Activated CD4-positive, alpha-beta T cell treated with anti-CD3 and anti-CD28 coated beads for 36 hours (primary cell): ENCODE measurements around the gene ST6GALNAC3. TPM values are rescaled to one million over a fixed set of nuclear protein-coding genes. Genes with fewer than 3 reads are reported as not detected.

ENCODE experiments used
- ATAC-seq: fragments of 200-7000 bp; cut with Tn5 transposase; one replicate; pipeline ENCODE4 v1.10.0; 2021; ENCODE audit warnings: mild to moderate bottlenecking, moderate library complexity
- CTCF ChIA-PET: fragments of 350-600 bp; sonication (Branson Sonifier 250); formaldehyde crosslinking; loops from one replicate; lab custom pipeline; 2021; ENCODE audit warnings: antibody characterized with exemption; lab: Charles Lee
- POLR2A ChIA-PET: fragments of 350-600 bp; sonication (Branson Sonifier 250); formaldehyde crosslinking; loops from one replicate; lab custom pipeline; 2021; ENCODE audit warnings: antibody characterized with exemption, inconsistent platforms; lab: Charles Lee
- DNase-seq: peaks from one replicate; pipeline ENCODE4 v3.0.0-alpha.2; 2020
- H3K27ac Mint-ChIP-seq: one replicate; pipeline ENCODE4 v1.8.0; 2021; ENCODE audit warnings: mixed read lengths
- H3K27me3 Mint-ChIP-seq: one replicate; pipeline ENCODE4 v1.8.0; 2021; ENCODE audit warnings: mixed read lengths
- H3K36me3 Mint-ChIP-seq: one replicate; pipeline ENCODE4 v1.8.0; 2021; ENCODE audit warnings: low read depth, mixed read lengths
- H3K4me1 Mint-ChIP-seq: one replicate; pipeline ENCODE4 v1.8.0; 2021; ENCODE audit warnings: mixed read lengths
- H3K4me3 Mint-ChIP-seq: one replicate; pipeline ENCODE4 v1.8.0; 2021; ENCODE audit warnings: mild to moderate bottlenecking, moderate library complexity, mixed read lengths
- H3K9me3 Mint-ChIP-seq: one replicate; pipeline ENCODE4 v1.8.0; 2021; ENCODE audit warnings: low read depth, mixed read lengths
- intact Hi-C, 2 experiments: fragments of 100-400 bp; cut with DNase I in 1 of 2; cut with micrococcal nuclease in 1 of 2; formaldehyde crosslinking; loops; one replicate each; pipeline versions ENCODE4 v1.14.2 to v1.15.1; 2022 to 2024; cut with DNase I, micrococcal nuclease
- total RNA-seq, 2 experiments: library from RNA; stranded (reverse); gene quantifications; one replicate each; pipeline ENCODE4 v1.2.3, GENCODE V29; 2021

Gene ST6GALNAC3
- total RNA-seq, 2 experiments from 2014 or later: 0.73 to 1.1 TPM

DNA sequence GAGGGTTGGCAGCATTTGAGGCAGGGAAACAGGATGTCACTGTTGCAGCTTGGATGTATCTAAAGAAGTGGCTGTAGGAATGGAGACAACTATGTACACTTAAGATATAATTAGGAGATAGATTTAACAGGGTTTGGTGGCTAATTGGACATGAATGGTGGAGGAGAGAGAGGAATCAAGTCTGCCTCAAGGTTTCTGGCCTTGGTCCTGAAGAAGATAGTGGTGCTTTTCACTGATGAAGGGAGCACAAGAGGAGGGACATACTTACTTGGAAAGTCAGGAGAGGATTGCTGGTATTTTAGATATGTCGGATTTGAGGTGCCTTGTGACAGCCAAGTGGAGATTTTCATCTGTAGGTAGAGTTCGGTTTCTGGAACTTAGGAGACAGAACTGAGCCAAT lies 123.9 kb downstream of the ST6GALNAC3 start:
- Mint-ChIP-seq H3K9me3 (no peaks in the 10 kb centered on the region), H3K27ac (no peak overlapping the region), H3K4me3 (no peak overlapping the region), H3K4me1 (no peaks in the 10 kb centered on the region), H3K27me3 (no peaks in the 10 kb centered on the region), H3K36me3 (no peaks in the 10 kb centered on the region)
- DNase-seq: no peak
- POLR2A ChIA-PET: no interaction called here
- intact Hi-C loops: no loop called here
- CTCF ChIA-PET: no interaction called here
- no peak for ATAC-seq

GRCh38 chr1:76202670-76203069 lies 128.1 kb downstream of the ST6GALNAC3 start:
- DNase-seq (no peak), ATAC-seq (no peak)
- H3K4me3 Mint-ChIP-seq: no peak overlapping the region
- H3K27ac Mint-ChIP-seq: no peak overlapping the region
- intact Hi-C loops: no loop called here
- H3K4me1 Mint-ChIP-seq: no peaks in the 10 kb centered on the region
- no peaks in the 10 kb centered on the region for H3K9me3 Mint-ChIP-seq
- no peaks in the 10 kb centered on the region for H3K27me3 Mint-ChIP-seq
- ChIA-PET CTCF (no interaction called here), POLR2A (no interaction called here)
- H3K36me3 Mint-ChIP-seq: no peaks in the 10 kb centered on the region

DNA sequence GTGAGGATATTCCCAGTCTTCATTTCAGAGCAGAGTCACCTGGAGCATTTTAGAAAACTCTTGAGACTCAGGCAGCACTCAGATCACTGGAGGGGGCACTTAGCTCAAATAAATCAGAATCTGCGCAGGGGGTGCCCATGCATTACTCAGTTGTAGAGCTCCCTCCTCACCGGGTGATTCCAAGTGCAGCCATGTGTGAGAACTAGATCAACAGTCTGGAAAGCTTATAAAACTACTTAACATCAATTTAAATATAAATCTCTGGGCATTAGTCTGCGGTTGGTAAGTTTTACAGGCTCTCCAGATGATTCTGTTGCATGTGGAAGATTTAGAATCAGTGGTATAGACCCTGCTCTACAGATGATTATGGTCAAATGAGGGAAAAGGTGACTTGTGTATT lies 128.6 kb downstream of the ST6GALNAC3 start:
- CTCF ChIA-PET: no interaction called here
- Mint-ChIP-seq H3K9me3 (no peaks in the 10 kb centered on the region), H3K27ac (no peak overlapping the region), H3K27me3 (no peaks in the 10 kb centered on the region), H3K4me3 (no peak overlapping the region), H3K4me1 (no peaks in the 10 kb centered on the region), H3K36me3 (no peaks in the 10 kb centered on the region)
- POLR2A ChIA-PET: no interaction called here
- intact Hi-C loops: no loop called here
- no peak for ATAC-seq
- no peak for DNase-seq

GRCh38 chr1:76209238-76209637 lies 134.7 kb downstream of the ST6GALNAC3 start:
- Mint-ChIP-seq H3K36me3 (no peaks in the 10 kb centered on the region), H3K9me3 (no peaks in the 10 kb centered on the region), H3K27ac (no peak overlapping the region), H3K4me1 (no peaks in the 10 kb centered on the region), H3K27me3 (no peaks in the 10 kb centered on the region), H3K4me3 (no peak overlapping the region)
- POLR2A ChIA-PET: interaction anchor here (0.7 kb wide), 1 partner anchor 714 kb away, joined by 3 read pairs; no protein-coding TSS in a partner anchor
- ATAC-seq (no peak), DNase-seq (no peak)
- CTCF ChIA-PET: interaction anchor here (2.2 kb wide), 1 partner anchor 9 kb away, joined by 8 read pairs; no protein-coding TSS in a partner anchor
- intact Hi-C loops: no loop called here

- Mint-ChIP-seq H3K27ac (no peak overlapping the region), H3K27me3 (no peaks in the 10 kb centered on the region), H3K36me3 (no peaks in the 10 kb centered on the region), H3K4me1 (no peaks in the 10 kb centered on the region), H3K4me3 (no peak overlapping the region), H3K9me3 (no peaks in the 10 kb centered on the region)
- intact Hi-C loops: no loop called here
- DNase-seq: no peak
- POLR2A ChIA-PET: interaction anchor here (0.7 kb wide), 1 partner anchor 714 kb away, joined by 3 read pairs; no protein-coding TSS in a partner anchor
- ATAC-seq: no peak
- CTCF ChIA-PET: interaction anchor here (2.2 kb wide), 1 partner anchor 9 kb away, joined by 8 read pairs; no protein-coding TSS in a partner anchor
Observed at GRCh38 chr1:76209648-76210047, 135.1 kb downstream of the ST6GALNAC3 start.

- no peak for ATAC-seq
- ChIA-PET POLR2A (interaction anchor here (0.7 kb wide), 1 partner anchor 713 kb away, joined by 3 read pairs; no protein-coding TSS in a partner anchor), CTCF (interaction anchor here (2.2 kb wide), 1 partner anchor 8 kb away, joined by 8 read pairs; no protein-coding TSS in a partner anchor)
- intact Hi-C loops: no loop called here
- Mint-ChIP-seq H3K27ac (no peak overlapping the region), H3K4me1 (no peaks in the 10 kb centered on the region), H3K36me3 (no peaks in the 10 kb centered on the region), H3K9me3 (no peaks in the 10 kb centered on the region), H3K27me3 (no peaks in the 10 kb centered on the region), H3K4me3 (no peak overlapping the region)
- no peak for DNase-seq
Observed at GRCh38 chr1:76210160-76210559, 135.6 kb downstream of the ST6GALNAC3 start.

DNA sequence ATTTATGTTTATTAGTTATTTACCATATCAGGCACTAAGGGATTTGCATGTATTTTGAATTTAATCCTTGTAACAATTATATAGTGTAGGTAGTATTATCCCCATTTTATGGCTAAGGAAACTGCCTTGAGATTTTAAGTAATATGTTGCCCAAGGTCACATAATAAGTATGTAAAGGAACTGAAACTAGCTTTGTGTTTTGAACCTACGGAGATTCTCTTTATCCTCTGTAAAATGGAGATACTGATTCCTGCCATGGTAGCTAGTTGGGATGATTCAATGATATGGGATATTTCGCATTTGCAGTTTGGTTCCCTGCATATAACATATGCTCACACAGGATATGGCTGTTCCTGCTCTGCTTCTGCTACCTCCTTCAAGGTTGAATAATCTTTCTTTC lies 144.3 kb downstream of the ST6GALNAC3 start:
- Mint-ChIP-seq H3K4me1 (peaks cover 8% of the 10 kb centered on the region), H3K27ac (no peak overlapping the region), H3K27me3 (no peaks in the 10 kb centered on the region), H3K9me3 (no peaks in the 10 kb centered on the region), H3K4me3 (no peak overlapping the region), H3K36me3 (no peaks in the 10 kb centered on the region)
- intact Hi-C loops: no loop called here
- no peak for DNase-seq
- no peak for ATAC-seq
- ChIA-PET CTCF (interaction anchor here (0.7 to 1.9 kb wide), 3 partner anchors 9 to 64 kb away, joined by 3 to 8 read pairs (median 3); no protein-coding TSS in a partner anchor), POLR2A (no interaction called here)

DNA sequence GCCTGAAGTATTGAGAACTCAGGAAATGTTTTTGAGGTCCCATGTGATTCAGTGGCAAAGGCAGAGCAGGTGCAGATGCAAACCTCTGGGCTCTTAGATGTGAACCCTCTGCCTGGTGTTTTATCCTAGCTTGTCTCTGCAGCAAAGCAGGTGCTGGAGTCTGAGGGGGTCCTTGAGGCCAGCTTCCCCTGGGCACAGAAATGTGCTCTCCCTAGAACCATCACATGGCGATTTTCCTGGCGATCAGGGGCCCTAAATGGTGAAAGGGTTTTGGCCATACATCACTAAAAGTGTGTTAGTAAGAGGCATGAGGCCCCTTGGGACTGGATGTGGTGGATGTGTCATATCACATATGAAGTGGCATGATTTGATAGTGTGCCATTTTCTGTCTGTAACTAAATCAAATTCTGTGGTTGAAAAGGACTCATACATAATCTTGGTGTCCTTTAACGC lies 144.8 kb downstream of the ST6GALNAC3 start:
- POLR2A ChIA-PET: no interaction called here
- ATAC-seq: peak; percentile 81
- Mint-ChIP-seq H3K36me3 (no peaks in the 10 kb centered on the region), H3K27ac (no peak overlapping the region), H3K4me1 (peaks cover 8% of the 10 kb centered on the region), H3K9me3 (no peaks in the 10 kb centered on the region), H3K4me3 (no peak overlapping the region), H3K27me3 (no peaks in the 10 kb centered on the region)
- DNase-seq: peak; percentile 28
- intact Hi-C loops: no loop called here
- CTCF ChIA-PET: interaction anchor here (0.7 to 1.9 kb wide), 3 partner anchors 10 to 65 kb away, joined by 3 to 8 read pairs (median 3); no protein-coding TSS in a partner anchor

GRCh38 chr1:76224752-76225151 lies 150.2 kb downstream of the ST6GALNAC3 start:
- no peak for ATAC-seq
- ChIA-PET CTCF (no interaction called here), POLR2A (no interaction called here)
- peaks cover 17% of the 10 kb centered on the region for H3K4me1 Mint-ChIP-seq
- DNase-seq: no peak
- H3K27me3 Mint-ChIP-seq: no peaks in the 10 kb centered on the region
- H3K36me3 Mint-ChIP-seq: no peaks in the 10 kb centered on the region
- H3K9me3 Mint-ChIP-seq: no peaks in the 10 kb centered on the region
- intact Hi-C loops: no loop called here
- H3K27ac Mint-ChIP-seq: no peak overlapping the region
- H3K4me3 Mint-ChIP-seq: no peak overlapping the region

DNA sequence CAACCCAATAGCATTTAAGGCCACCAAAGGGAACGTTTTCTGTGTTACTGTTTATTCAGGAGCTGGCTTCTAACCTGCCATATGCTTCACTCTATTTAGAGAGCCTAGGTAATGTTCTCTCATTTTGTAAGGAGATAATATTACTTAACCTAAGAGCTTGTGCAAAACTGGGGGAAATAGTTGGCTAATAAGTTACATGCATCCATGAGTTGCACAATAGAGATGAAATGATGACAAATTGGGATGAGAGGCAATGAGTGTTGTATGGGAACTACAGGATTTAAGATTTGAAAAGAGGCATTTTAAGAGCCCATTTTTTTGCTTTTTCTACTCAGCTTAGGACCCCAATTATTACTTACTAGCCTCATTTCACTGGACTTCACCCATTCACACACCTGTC lies 151.0 kb downstream of the ST6GALNAC3 start:
- ATAC-seq: no peak

GRCh38 chr1:76227621-76228020 lies 153.1 kb downstream of the ST6GALNAC3 start:
- POLR2A ChIA-PET: no interaction called here
- intact Hi-C loops: no loop called here

More for the DNA sequence above, 151.0 kb downstream of the ST6GALNAC3 start:
- no peak for DNase-seq
- no peaks in the 10 kb centered on the region for H3K27me3 Mint-ChIP-seq
- H3K36me3 Mint-ChIP-seq: no peaks in the 10 kb centered on the region
- no peaks in the 10 kb centered on the region for H3K9me3 Mint-ChIP-seq
- no peak overlapping the region for H3K27ac Mint-ChIP-seq
- ChIA-PET CTCF (interaction anchor here (0.8 kb wide), 1 partner anchor 201 kb away, joined by 3 read pairs; no protein-coding TSS in a partner anchor), POLR2A (interaction anchor here (0.6 kb wide), 1 partner anchor 75 kb away, joined by 4 read pairs; no protein-coding TSS in a partner anchor)
- no peak overlapping the region for H3K4me3 Mint-ChIP-seq
- intact Hi-C loops: no loop called here
- peaks cover 17% of the 10 kb centered on the region for H3K4me1 Mint-ChIP-seq

More at GRCh38 chr1:76227621-76228020, 153.1 kb downstream of the ST6GALNAC3 start:
- no peaks in the 10 kb centered on the region for H3K9me3 Mint-ChIP-seq
- ATAC-seq: no peak
- H3K27ac Mint-ChIP-seq: no peak overlapping the region
- no peaks in the 10 kb centered on the region for H3K36me3 Mint-ChIP-seq
- CTCF ChIA-PET: interaction anchor here (1.1 kb wide), 1 partner anchor 12 kb away, joined by 3 read pairs; no protein-coding TSS in a partner anchor
- H3K4me3 Mint-ChIP-seq: no peak overlapping the region
- no peak for DNase-seq
- H3K27me3 Mint-ChIP-seq: no peaks in the 10 kb centered on the region
- peaks cover 17% of the 10 kb centered on the region for H3K4me1 Mint-ChIP-seq
